ENCODE measurements around the gene KIF25. TPM values are rescaled to one million over a fixed set of nuclear protein-coding genes. Genes with fewer than 3 reads are reported as not detected.

Gene KIF25
- total and polyA plus RNA-seq, 8 donors = 0.63 to 14.8 (median 12.2) TPM

DNA sequence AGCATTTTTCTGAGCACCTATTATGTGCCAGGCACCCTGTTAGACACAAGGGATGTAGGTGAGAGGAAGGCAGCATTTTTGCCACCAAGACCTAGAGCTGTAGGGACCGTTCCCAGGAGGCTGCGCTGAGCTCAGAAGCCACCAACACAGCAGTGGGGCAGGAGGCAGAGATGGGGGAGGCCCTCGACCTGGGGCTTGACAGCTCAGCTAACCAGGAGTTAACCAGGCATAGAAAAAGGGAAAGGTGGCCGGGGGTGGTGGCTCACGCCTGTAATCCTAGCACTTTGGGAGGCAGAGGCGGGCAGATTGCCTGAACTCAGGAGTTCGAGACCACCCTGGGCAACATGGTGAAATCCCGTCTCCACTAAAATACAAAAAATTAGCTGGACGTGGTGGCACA, 29.5 kb downstream of the KIF25 start:
- H3K4me1 ChIP-seq = peaks cover 4 to 8% of the 10 kb centered on the region in 2 donors
- H3K27me3 ChIP-seq = no peaks in the 10 kb centered on the region
- DNase-seq = no peak
- H3K9me3 ChIP-seq = no peaks in the 10 kb centered on the region
- no peak overlapping the region for H3K4me3 ChIP-seq
- no peaks in the 10 kb centered on the region for H3K36me3 ChIP-seq
- intact Hi-C loops (cut with DNase I) = no loop called here
- ATAC-seq = no peak
- TF ChIP-seq, protein P1, sequence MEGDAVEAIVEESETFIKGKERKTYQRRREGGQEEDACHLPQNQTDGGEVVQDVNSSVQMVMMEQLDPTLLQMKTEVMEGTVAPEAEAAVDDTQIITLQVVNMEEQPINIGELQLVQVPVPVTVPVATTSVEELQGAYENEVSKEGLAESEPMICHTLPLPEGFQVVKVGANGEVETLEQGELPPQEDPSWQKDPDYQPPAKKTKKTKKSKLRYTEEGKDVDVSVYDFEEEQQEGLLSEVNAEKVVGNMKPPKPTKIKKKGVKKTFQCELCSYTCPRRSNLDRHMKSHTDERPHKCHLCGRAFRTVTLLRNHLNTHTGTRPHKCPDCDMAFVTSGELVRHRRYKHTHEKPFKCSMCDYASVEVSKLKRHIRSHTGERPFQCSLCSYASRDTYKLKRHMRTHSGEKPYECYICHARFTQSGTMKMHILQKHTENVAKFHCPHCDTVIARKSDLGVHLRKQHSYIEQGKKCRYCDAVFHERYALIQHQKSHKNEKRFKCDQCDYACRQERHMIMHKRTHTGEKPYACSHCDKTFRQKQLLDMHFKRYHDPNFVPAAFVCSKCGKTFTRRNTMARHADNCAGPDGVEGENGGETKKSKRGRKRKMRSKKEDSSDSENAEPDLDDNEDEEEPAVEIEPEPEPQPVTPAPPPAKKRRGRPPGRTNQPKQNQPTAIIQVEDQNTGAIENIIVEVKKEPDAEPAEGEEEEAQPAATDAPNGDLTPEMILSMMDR (IDR thresholded peaks at IDR 0.05) = no peak
- H3K27ac ChIP-seq = no peak overlapping the region

DNA sequence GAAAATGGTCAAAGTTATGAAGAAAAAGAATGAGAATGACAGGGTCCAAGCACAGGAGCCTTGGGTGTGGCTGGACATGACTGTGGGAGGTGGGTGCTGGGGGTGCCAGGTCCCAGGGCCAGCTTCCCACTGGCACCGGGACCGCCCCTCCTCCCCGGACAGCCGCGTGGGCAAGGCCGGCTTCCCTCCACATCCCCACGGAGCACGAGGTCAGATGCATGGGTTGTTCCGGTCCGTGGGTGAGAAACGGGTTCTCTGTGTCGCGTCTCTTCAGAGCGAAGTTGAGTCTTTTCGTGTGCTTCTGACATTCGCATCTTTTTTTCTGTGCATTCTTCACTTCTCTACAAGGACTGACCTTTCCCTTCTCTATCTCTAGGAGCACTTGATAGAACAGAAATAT, 30.1 kb downstream of the KIF25 start:
- H3K4me1 ChIP-seq = peaks cover 4 to 11% of the 10 kb centered on the region in 2 donors
- intact Hi-C loops (cut with DNase I) = no loop called here
- no peaks in the 10 kb centered on the region for H3K27me3 ChIP-seq
- no peaks in the 10 kb centered on the region for H3K9me3 ChIP-seq
- no peaks in the 10 kb centered on the region for H3K36me3 ChIP-seq
- ATAC-seq = no peak
- TF ChIP-seq, protein P1 (IDR thresholded peaks at IDR 0.05) = no peak
- DNase-seq = no peak
- H3K4me3 ChIP-seq = no peak overlapping the region
- no peak overlapping the region for H3K27ac ChIP-seq

DNA sequence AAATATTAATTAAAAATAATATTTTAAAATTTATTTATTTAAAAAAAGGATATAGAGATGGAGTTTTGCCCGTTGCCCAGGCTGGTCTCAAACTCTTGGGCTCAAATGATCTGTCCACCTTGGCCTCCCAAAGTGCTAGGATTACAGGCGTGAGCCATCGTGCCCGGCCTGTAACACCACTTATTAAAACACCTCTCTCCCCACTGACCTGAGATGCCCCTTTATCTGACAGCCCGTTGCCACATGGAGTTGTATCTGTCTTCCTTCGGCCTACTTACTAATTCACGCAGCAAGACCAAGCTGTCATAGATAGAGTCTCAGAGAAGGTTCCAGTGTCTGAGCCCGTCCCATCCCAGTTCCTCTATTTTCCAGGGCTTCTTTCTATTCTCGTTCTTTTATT, 30.7 kb downstream of the KIF25 start:
- H3K36me3 ChIP-seq = no peaks in the 10 kb centered on the region
- no peak for ATAC-seq
- no peak overlapping the region for H3K27ac ChIP-seq
- intact Hi-C loops (cut with DNase I) = no loop called here
- H3K4me1 ChIP-seq = peaks cover 4 to 11% of the 10 kb centered on the region in 2 donors
- no peak overlapping the region for H3K4me3 ChIP-seq
- no peaks in the 10 kb centered on the region for H3K9me3 ChIP-seq
- no peak for DNase-seq
- H3K27me3 ChIP-seq = no peaks in the 10 kb centered on the region
- TF ChIP-seq, protein P1 (IDR thresholded peaks at IDR 0.05) = no peak

DNA sequence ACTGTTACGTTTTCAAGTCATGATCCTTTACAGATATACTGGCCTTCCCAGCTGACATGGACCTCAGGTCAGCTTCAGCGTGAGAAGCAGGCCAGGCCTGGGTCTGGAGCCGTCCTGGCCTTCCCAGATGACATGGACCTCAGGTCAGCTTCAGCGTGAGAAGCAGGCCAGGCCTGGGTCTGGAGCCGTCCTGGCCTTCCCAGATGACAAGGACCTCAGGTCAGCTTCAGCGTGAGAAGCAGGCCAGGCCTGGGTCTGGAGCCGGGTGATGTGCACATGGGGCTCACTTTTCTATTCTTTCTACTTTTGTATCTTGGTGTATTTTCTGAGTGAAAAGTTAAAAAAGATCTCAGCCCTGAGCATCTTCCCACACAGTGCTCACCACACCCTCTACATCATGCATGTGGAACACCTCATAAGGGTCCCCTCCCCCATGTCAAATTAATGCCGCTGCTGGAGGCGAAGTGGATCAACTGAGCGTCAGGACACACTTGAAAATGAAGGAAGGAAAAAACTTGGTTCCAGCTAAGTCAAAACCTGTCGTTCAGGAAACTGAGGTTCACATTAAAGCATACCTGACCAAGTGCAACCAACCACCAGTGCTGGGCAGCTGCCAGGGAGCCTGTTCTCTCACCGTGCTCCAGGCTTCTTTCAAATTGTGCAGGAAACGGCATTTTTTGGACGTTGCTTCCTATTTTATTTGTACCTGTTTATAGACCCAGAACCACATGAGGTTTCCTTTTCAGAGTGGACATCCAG, 32.2 kb downstream of the KIF25 start:
- Histone ChIP-seq H3K9me3 (no peaks in the 10 kb centered on the region), H3K36me3 (no peaks in the 10 kb centered on the region), H3K27ac (peak overlapping the region in 1 of 2 donors; percentile 13), H3K27me3 (peaks cover 0 to 3% of the 10 kb centered on the region in 2 donors), H3K4me3 (no peak overlapping the region), H3K4me1 (peaks cover 4 to 11% of the 10 kb centered on the region in 2 donors)
- ATAC-seq (peak; percentile 20), DNase-seq (no peak)
- TF ChIP-seq, protein P1 (IDR thresholded peaks at IDR 0.05) = no peak
- intact Hi-C loops (cut with DNase I) = no loop called here

DNA sequence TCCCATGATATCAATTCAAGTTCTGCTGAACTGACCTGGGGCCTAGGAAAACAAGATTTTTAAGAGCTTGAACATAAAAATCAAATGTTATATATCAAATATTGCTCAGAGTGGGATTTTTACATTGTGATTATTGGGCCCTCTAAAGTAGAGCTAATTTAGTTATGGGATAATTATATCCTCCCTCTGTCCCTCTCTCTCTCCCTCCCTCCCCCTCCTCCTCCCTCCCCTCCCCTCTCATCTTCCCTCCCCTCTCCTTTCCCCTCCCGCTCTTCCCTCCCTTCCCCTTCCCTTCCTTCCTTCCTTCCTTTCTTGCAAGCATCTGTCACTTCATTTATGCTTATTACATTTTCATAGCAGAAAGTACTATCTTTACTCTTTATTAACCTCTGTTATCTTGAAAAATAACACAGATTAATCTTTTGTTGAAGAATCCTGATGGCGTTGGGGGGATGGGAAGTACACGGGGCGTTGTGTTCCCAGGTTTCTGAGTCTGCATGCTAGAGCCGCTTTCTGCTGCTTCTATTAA, 32.8 kb downstream of the KIF25 start:
- peaks cover 0 to 8% of the 10 kb centered on the region in 2 donors for H3K27me3 ChIP-seq
- intact Hi-C loops (cut with DNase I) = no loop called here

More for the DNA sequence above, 32.8 kb downstream of the KIF25 start:
- ATAC-seq (no peak), DNase-seq (no peak)
- H3K27ac ChIP-seq = peak overlapping the region in 1 of 2 donors; percentile 13
- H3K9me3 ChIP-seq = no peaks in the 10 kb centered on the region
- no peak overlapping the region for H3K4me3 ChIP-seq
- peaks cover 4 to 11% of the 10 kb centered on the region in 2 donors for H3K4me1 ChIP-seq
- TF ChIP-seq, protein P1 (IDR thresholded peaks at IDR 0.05) = no peak
- H3K36me3 ChIP-seq = no peaks in the 10 kb centered on the region
